A204.1 (cell line): ENCODE measurements around the gene DPP10.
"Not testable (repeated sequence)": the region's sequence is repeated elsewhere in the genome, so short reads cannot be mapped to it uniquely, and the experiment has no call there.

ENCODE experiments used
- FAIRE-seq: peaks from 2 replicates; lab custom pipeline; 2012; peaks lifted over from hg19 to GRCh38; lab: Jason Lieb, UNC

DPP10 gene

GRCh38 chr2:114515882-114516281, 73.4 kb downstream of the DPP10 start:
- no peak for FAIRE-seq

- FAIRE-seq, result no peak
These were observed 75.1 kb downstream of the DPP10 start for GRCh38 chr2:114517580-114517979.

- no peak for FAIRE-seq
These were observed 76.3 kb downstream of the DPP10 start for GRCh38 chr2:114518738-114519137.

GRCh38 chr2:114522612-114523011, 80.2 kb downstream of the DPP10 start:
- FAIRE-seq, result not testable (repeated sequence)

- FAIRE-seq, result no peak
These were observed 83.5 kb downstream of the DPP10 start for GRCh38 chr2:114525955-114526354.

GRCh38 chr2:114526841-114527240, 84.4 kb downstream of the DPP10 start:
- FAIRE-seq, result no peak

- no peak for FAIRE-seq
These were observed 85.0 kb downstream of the DPP10 start for GRCh38 chr2:114527330-114527983.

GRCh38 chr2:114534116-114535084, 92.0 kb downstream of the DPP10 start:
- no peak for FAIRE-seq

- FAIRE-seq, result no peak
These were observed 95.3 kb downstream of the DPP10 start for GRCh38 chr2:114537777-114538176.

- no peak for FAIRE-seq
These were observed 100.3 kb downstream of the DPP10 start for GRCh38 chr2:114542695-114543094.

GRCh38 chr2:114543236-114543766, 100.9 kb downstream of the DPP10 start:
- FAIRE-seq, result no peak

GRCh38 chr2:114545052-114545451, 102.6 kb downstream of the DPP10 start:
- peak; percentile 6 for FAIRE-seq

GRCh38 chr2:114546531-114546930, 104.1 kb downstream of the DPP10 start:
- FAIRE-seq, result no peak

GRCh38 chr2:114548151-114548550, 105.7 kb downstream of the DPP10 start:
- no peak for FAIRE-seq

GRCh38 chr2:114550364-114550763, 107.9 kb downstream of the DPP10 start:
- no peak for FAIRE-seq

- peak; percentile 49 for FAIRE-seq
These were observed 108.7 kb downstream of the DPP10 start for GRCh38 chr2:114550895-114551793.

- FAIRE-seq, result no peak
These were observed 110.6 kb downstream of the DPP10 start for GRCh38 chr2:114553027-114553426.

GRCh38 chr2:114569166-114569565, 126.7 kb downstream of the DPP10 start:
- no peak for FAIRE-seq

GRCh38 chr2:114577657-114578056, 135.2 kb downstream of the DPP10 start:
- no peak for FAIRE-seq

- no peak for FAIRE-seq
These were observed 137.1 kb downstream of the DPP10 start for GRCh38 chr2:114579542-114579941.

- no peak for FAIRE-seq
These were observed 138.2 kb downstream of the DPP10 start for GRCh38 chr2:114580691-114581090.

- FAIRE-seq, result no peak
These were observed 155.9 kb downstream of the DPP10 start for GRCh38 chr2:114598329-114598728.
